NCI-H82 (cell line): ENCODE measurements around the gene TRPM8.

Source experiments
- DNase-seq: peaks from one replicate; lab custom pipeline; 2025; lab: John Stamatoyannopoulos, UW

TRPM8 gene

DNA sequence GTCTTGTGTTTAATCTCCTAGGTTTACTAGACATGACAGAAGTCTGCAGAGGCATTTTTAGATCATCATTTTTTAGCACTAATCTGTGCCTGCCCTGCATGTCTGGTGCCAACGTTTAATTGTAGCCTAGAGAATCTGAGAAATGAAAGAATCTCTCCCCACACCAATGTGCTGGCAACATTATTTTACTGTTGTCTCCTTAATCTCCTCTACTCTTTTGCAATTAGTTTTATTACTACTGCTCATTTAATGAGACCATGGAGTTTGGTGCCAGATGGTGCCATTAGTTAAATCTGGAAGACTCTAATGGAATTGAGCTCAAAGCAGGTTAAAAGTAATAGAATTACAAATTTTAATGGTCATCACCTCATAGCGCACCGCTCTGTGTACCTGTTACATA lies 129.3 kb downstream of the TRPM8 start:
- DNase-seq = peak; percentile 94

DNA sequence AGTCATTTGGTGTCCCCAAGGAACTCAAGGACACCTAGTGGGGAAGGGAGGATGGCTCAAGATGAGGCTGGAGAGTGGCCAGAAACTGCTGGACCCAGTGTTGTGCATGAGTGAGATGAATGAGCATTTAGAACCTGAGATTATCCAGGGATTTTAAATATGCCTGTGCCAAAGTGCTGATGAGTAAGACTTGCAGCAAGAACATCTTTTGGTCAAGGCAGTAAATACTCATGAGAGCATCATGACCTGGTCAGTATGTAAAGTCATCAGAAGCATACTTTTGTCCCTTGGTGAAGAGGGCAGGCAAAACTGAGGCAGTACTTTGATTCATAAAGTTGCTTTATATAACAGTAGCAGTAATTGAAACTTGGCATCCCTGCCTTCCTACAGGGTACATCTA lies 130.2 kb downstream of the TRPM8 start:
- DNase-seq = no peak

DNA sequence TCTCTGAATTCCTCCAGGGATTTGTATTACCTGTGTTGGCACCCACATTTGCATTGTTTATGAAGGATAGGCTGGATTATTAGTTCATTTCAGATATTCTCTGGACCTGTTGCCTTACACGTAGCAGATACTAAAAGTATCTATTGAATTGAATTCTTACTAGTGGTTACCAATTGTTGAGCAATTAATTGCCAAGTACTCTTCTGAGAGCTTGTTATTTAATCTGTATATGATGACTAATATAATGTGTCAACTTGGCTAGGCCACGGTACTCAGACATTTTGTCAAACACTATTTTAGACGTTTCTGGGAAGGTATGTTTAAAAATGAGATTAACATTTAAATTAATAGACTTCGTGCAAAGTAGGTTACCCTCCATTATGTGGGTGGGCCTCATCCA lies 130.9 kb downstream of the TRPM8 start:
- no peak for DNase-seq

DNA sequence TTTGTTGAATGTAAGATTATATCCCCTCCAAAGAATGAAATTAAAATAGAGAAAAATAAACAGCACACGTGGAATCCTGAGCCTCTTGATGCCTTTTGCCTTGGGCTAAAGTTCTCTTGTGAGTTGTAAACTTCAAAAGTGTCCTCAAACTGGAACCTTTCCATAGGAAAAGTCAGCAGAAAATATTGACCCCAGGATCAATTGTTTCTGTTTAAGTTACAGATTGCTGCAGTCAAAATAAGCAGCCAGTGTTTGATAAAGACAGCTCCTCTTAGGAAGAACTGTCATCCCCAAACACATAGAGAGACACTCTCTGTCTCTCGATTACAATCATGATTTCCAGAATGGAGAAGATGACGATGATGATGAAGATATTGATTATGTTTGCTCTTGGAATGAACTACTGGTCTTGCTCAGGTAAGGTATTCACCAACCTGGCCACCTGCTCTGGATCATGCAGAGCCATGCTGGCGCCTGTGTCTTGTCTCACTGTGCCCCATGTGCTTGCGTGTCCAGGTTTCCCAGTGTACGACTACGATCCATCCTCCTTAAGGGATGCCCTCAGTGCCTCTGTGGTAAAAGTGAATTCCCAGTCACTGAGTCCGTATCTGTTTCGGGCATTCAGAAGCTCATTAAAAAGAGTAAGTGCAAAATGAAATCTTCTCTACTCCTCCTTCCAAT lies 133.4 kb downstream of the TRPM8 start, which contains the start of gene SPP2:
SPP2 (plus strand) TSS at position 248 of the 681 bp plus-strand sequence; CDS start at position 333, 85 bp downstream.
- no peak for DNase-seq

DNA sequence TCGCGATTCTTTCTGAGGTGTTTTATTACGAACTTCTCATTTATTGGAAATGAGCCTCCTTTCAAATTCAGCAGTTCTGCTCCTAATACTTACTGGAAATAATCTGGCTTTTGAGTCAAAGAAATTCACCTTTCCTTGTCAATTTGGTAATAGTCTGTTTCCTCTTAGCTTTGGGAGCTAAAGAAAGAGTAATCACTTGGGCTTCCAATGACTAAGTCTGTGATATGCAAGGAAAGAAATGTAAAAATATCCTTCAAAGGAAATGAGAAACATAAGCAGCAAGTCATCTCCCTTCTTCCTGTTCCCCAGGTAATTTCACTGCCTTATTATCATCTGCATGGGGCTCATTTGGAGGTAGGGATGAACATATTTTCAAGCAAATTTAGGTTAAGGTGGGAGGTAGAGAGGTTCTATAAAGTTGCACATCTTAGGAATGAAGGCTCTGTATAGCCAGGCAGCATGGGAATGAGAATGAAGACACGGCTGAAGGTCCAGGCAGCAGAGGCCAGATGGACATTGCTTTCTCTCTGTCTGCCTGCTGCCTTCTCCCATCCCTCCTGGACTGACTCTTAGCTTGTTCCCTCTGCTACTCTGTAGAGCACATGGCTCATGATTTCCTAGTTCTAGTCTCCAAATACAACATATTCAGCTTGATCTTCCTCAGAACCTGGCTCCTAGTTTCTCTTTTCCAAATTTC lies 134.3 kb downstream of the TRPM8 start:
- DNase-seq = no peak

DNA sequence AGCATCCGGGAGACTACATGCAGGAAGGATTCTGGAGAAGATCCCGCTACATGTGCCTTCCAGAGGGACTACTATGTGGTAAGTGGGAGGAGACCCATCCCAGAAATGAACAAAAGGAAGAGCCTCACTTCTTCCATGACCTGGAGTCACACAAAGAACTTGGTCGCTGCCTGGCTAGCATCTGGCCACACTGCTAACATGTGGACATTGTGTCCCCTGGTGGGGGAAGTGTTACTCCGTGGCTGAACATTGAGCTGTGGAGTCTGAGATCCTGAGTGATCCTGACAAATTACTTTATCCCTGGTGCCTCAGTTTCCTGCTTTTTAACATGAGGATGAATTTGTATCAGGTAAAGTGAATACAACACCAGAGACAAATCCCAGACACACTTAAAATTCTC lies 141.7 kb downstream of the TRPM8 start:
- DNase-seq = no peak

DNA sequence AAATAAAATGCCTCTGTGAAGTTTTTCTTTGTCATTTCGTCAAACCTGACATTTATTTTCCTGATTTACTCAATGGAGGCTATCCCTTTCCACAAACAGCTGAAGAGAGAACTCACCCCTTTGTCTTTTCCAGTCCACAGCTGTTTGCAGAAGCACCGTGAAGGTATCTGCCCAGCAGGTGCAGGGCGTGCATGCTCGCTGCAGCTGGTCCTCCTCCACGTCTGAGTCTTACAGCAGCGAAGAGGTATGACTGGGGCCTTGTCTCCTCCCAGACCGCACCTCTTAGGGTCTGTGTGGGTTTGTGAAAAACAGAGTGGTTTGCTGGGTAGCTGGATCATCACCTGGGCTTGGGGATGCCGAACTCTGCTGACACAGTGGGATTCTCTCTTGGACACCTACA lies 143.1 kb downstream of the TRPM8 start:
- DNase-seq = no peak

DNA sequence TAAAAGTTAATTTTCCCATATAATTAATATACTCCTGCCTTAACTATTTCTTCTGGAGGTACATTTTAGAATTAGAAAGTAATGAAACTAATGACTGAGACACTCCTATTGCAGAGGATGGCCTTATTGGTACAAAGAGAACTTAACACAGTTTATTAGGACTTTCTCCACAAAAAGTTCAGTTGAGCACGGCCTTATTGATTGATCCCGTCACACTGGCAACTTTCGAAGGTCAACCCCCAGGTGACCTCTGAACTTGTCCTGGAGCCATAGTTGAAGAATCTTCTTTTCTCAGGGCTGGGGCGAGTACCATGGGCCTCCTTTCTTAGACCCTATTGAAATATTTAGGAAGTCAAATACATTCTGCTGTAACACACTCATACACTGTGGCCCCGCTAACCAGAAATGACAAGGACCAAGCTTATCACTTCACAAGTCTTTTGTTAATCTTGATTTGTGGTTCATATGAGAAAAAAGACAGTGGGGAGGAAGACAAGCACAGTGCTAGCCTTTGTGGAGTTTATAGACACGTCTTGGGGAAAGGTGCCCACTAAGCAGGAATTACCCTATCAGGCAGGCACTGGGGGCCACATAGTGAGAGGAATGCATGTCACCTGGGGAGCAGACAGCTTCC lies 144.6 kb downstream of the TRPM8 start:
- DNase-seq = no peak

DNA sequence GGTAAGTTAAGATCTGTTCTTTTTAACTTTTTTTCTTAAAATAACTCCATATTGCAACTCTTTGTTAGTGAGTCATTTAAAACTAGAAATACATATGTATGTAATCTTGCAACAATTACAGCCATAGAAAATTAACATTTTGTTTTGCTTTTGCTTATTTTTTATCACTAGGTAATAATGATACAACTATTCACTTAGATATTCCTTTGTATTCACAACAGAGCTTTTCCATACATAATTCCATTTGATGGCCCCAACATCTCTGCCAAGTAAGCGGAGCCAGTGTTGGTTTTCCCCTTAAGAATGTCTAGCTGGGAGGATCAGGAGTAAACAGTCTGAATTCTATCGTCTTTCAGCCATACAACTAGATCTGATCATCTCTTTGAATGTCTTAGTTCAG lies 149.4 kb downstream of the TRPM8 start:
- no peak for DNase-seq
